Transverse colon (tissue), 4 donors: ENCODE data around the gene SEPTIN2.

Source experiments
- CTCF ChIP-seq, 5 experiments: fragments of 200-600 bp in 3 of 5; fragments of 450-650 bp in 2 of 5; sonication (generic) in 3 of 5; IDR thresholded peaks; 1 replicate in 2 of 5; 2 replicates in 3 of 5; pipeline ENCODE4 v1.5.1; 2016 to 2017; ENCODE audit warnings: antibody characterized with exemption in 5 of 5, inconsistent platforms in 3 of 5, mild to moderate bottlenecking in 2 of 5, moderate library complexity in 1 of 5
- EP300 ChIP-seq: sonication (generic); formaldehyde crosslinking; IDR thresholded peaks from one replicate; pipeline ENCODE4 v1.6.1; 2017; ENCODE audit warnings: antibody characterized with exemption, low read depth
- POLR2A ChIP-seq: fragments of 450-650 bp; IDR thresholded peaks from one replicate; pipeline ENCODE4 v1.6.1; 2016; ENCODE audit warnings: antibody characterized with exemption, mild to moderate bottlenecking, moderate library complexity
- POLR2AphosphoS5 ChIP-seq, 3 donors: sonication (generic); formaldehyde crosslinking; IDR thresholded peaks; one replicate each; pipeline ENCODE4 v1.6.1; 2016; ENCODE audit warnings: antibody characterized with exemption in 3 of 3

- no peak for TF ChIP-seq CTCF (IDR thresholded peaks at IDR 0.05)
- TF ChIP-seq POLR2A = no peak
- TF ChIP-seq EP300 = no peak
- TF ChIP-seq POLR2AphosphoS5 (IDR thresholded peaks at IDR 0.05) = no peak
These were observed 35.3 kb downstream of the SEPTIN2 start for GRCh38 chr2:241350878-241351639.
